HCT116 (cell line): ENCODE measurements around the gene DNAAF8. TPM values are rescaled to one million over a fixed set of nuclear protein-coding genes. Genes with fewer than 3 reads are reported as not detected.

Experiments
- ATAC-seq: fragments of 200-7000 bp; cut with Tn5 transposase; 2 replicates; pipeline ENCODE4 v1.9.1; 2020; ENCODE audit warnings: mild to moderate bottlenecking, moderate library complexity
- BruUV-seq: library from RNA; stranded (reverse); fragments of 400-500 nt; replicated peaks from 2 replicates; lab custom pipeline; 2021; lab: Mats Ljungman, UMichigan
- CTCF ChIA-PET: fragments of 300-600 bp; sonication (Branson Sonifier 250); formaldehyde crosslinking; loops from one replicate; lab custom pipeline; 2021; ENCODE audit warnings: antibody characterized with exemption; lab: Charles Lee
- POLR2A ChIA-PET: fragments of 300-600, 350-600 bp; sonication (Branson Sonifier 250); formaldehyde crosslinking; loops from one replicate; lab custom pipeline; 2021; ENCODE audit warnings: antibody characterized with exemption; lab: Charles Lee
- RAD21 ChIA-PET, 2 experiments: fragments of 300-600 bp; sonication (Branson Sonifier 250); formaldehyde crosslinking; loops; one replicate each; lab custom pipeline; 2023; ENCODE audit warnings: low total read pairs in 2 of 2; ENCODE audit not compliant: uncharacterized antibody in 2 of 2, unreplicated experiment in 2 of 2, low non-redundant PET in 1 of 2; lab: Charles Lee
- DNase-seq: peaks from one replicate; pipeline ENCODE4 v3.0.0-alpha.2; 2010; ENCODE audit warnings: low read depth, low spot score
- H2AFZ ChIP-seq: fragments of 200-600 bp; shearing (Covaris generic), sonication (generic); 2 replicates; pipeline ENCODE4 v1.6.1; 2017; ENCODE audit warnings: low read depth, mixed run types, mixed read lengths, antibody characterized with exemption, low read length; ENCODE audit not compliant: poor library complexity, severe bottlenecking
- H3K27ac ChIP-seq: 2 replicates; pipeline ENCODE4 v1.5.1; 2012; ENCODE audit warnings: low read depth, low read length
- H3K27me3 ChIP-seq: fragments of 200-600 bp; sonication (generic); 2 replicates; pipeline ENCODE4 v1.6.1; 2016; ENCODE audit warnings: mixed run types, low read length, mixed read lengths; ENCODE audit not compliant: insufficient read depth
- H3K36me3 ChIP-seq, 2 experiments: fragments of 200-500 bp in 1 of 2; fragments of 200-600 bp in 1 of 2; sonication (Bioruptor generic) in 1 of 2; sonication (generic) in 1 of 2; 2 replicates each; pipeline versions ENCODE4 v1.5.1 to v1.6.1; 2014 to 2016; ENCODE audit warnings: low read length in 2 of 2, inconsistent platforms in 1 of 2, mixed read lengths in 1 of 2, mixed run types in 1 of 2; ENCODE audit not compliant: insufficient read depth in 2 of 2, control insufficient read depth in 1 of 2
- H3K4me1 ChIP-seq, 2 experiments: fragments of 200-600 bp in 1 of 2; sonication (generic) in 1 of 2; 2 replicates each; pipeline versions ENCODE4 v1.5.1 to v1.6.1; 2012 to 2017; ENCODE audit warnings: low read length in 2 of 2, inconsistent platforms in 1 of 2, mild to moderate bottlenecking in 1 of 2, mixed read lengths in 1 of 2, mixed run types in 1 of 2, moderate library complexity in 1 of 2; ENCODE audit not compliant: insufficient read depth in 2 of 2, control insufficient read depth in 1 of 2
- H3K4me2 ChIP-seq: fragments of 200-600 bp; sonication (generic); 2 replicates; pipeline ENCODE4 v1.6.1; 2017; ENCODE audit warnings: mixed run types, low read length, mixed read lengths
- H3K4me3 ChIP-seq, 2 experiments: fragments of 200-600 bp in 1 of 2; sonication (generic) in 1 of 2; replicated peaks in 1 of 2; 2 replicates each; pipeline ENCODE4 v1.5.1; 2011 to 2016; ENCODE audit warnings: low read length in 2 of 2, control low read depth in 1 of 2, low read depth in 1 of 2, mild to moderate bottlenecking in 1 of 2, mixed read lengths in 1 of 2, mixed run types in 1 of 2
- H3K79me2 ChIP-seq: fragments of 200-600 bp; sonication (generic); 2 replicates; pipeline ENCODE4 v1.6.1; 2017; ENCODE audit warnings: mild to moderate bottlenecking, mixed run types, low read length, moderate library complexity, mixed read lengths; ENCODE audit not compliant: insufficient read depth
- H3K9ac ChIP-seq: fragments of 200-600 bp; sonication (generic); 2 replicates; pipeline ENCODE4 v1.6.1; 2016; ENCODE audit warnings: low read length, mixed read lengths
- H3K9me2 ChIP-seq: fragments of 200-600 bp; sonication (generic), shearing (Covaris generic); 2 replicates; pipeline ENCODE4 v1.6.1; 2017; ENCODE audit warnings: mixed run types, mild to moderate bottlenecking, moderate library complexity; ENCODE audit not compliant: insufficient read depth
- H3K9me3 ChIP-seq, 2 experiments: fragments of 200-500 bp in 1 of 2; fragments of 200-600 bp in 1 of 2; sonication (Bioruptor generic) in 1 of 2; sonication (generic) in 1 of 2; 2 replicates each; pipeline ENCODE4 v1.6.1; 2014 to 2017; ENCODE audit warnings: low read length in 2 of 2, mixed read lengths in 2 of 2, inconsistent platforms in 1 of 2, low read depth in 1 of 2, mild to moderate bottlenecking in 1 of 2, mixed run types in 1 of 2, moderate library complexity in 1 of 2; ENCODE audit not compliant: control insufficient read depth in 1 of 2, insufficient read depth in 1 of 2
- H4K20me1 ChIP-seq: fragments of 200-600 bp; sonication (generic), shearing (Covaris generic); 2 replicates; pipeline ENCODE4 v1.6.1; 2017; ENCODE audit warnings: mixed run types, mild to moderate bottlenecking, moderate library complexity; ENCODE audit not compliant: insufficient read depth
- ATF3 ChIP-seq: IDR thresholded peaks from 2 replicates; pipeline ENCODE4 v1.6.1; 2012
- CBX3 ChIP-seq: IDR thresholded peaks from 2 replicates; pipeline ENCODE4 v1.6.1; 2012; ENCODE audit warnings: low read depth
- EGR1 ChIP-seq: IDR thresholded peaks from 2 replicates; pipeline ENCODE4 v1.6.1; 2012; ENCODE audit warnings: low read depth
- EZH2 ChIP-seq: fragments of 200-600 bp; sonication (generic); IDR thresholded peaks from 2 replicates; pipeline ENCODE4 v1.6.1; 2017; ENCODE audit warnings: antibody characterized with exemption, mixed run types
- EZH2phosphoT487 ChIP-seq: fragments of 200-600 bp; IDR thresholded peaks from 2 replicates; pipeline ENCODE4 v1.6.1; 2018; ENCODE audit warnings: antibody characterized with exemption, borderline replicate concordance
- FOSL1 ChIP-seq: IDR thresholded peaks from 2 replicates; pipeline ENCODE4 v1.6.1; 2012; ENCODE audit warnings: low read depth
- MAX ChIP-seq: IDR thresholded peaks from 2 replicates; pipeline ENCODE4 v1.6.1; 2012
- POLR2A ChIP-seq: IDR thresholded peaks from 2 replicates; pipeline ENCODE4 v1.7.0; 2011; ENCODE audit warnings: borderline replicate concordance; ENCODE audit not compliant: insufficient read depth, insufficient read length; ENCODE audit errors: extremely low read depth
- POLR2AphosphoS5 ChIP-seq: IDR thresholded peaks from 2 replicates; pipeline ENCODE4 v1.6.1; 2011; ENCODE audit warnings: mild to moderate bottlenecking, low read depth, low read length, moderate library complexity
- RAD21 ChIP-seq: IDR thresholded peaks from 2 replicates; pipeline ENCODE4 v1.6.1; 2012; ENCODE audit warnings: low read depth, mild to moderate bottlenecking
- REST ChIP-seq: IDR thresholded peaks from 2 replicates; pipeline ENCODE4 v1.6.1; 2012; ENCODE audit warnings: low read depth
- SP1 ChIP-seq: IDR thresholded peaks from 2 replicates; pipeline ENCODE4 v1.6.1; 2012; ENCODE audit warnings: low read depth
- SRF ChIP-seq: IDR thresholded peaks from 2 replicates; pipeline ENCODE4 v1.6.1; 2012; ENCODE audit warnings: low read depth
- TCF7L2 ChIP-seq: IDR thresholded peaks from 2 replicates; pipeline ENCODE4 v1.7.0; 2011; ENCODE audit warnings: borderline replicate concordance, inconsistent platforms; ENCODE audit not compliant: insufficient read depth, insufficient read length; ENCODE audit errors: extremely low read depth
- YY1 ChIP-seq: IDR thresholded peaks from 2 replicates; pipeline ENCODE4 v1.6.1; 2011; ENCODE audit warnings: low read length, low read depth, moderate library complexity, mild to moderate bottlenecking; ENCODE audit not compliant: insufficient replicate concordance; ENCODE audit errors: extremely low read depth
- ZBTB33 ChIP-seq: IDR thresholded peaks from 2 replicates; pipeline ENCODE4 v1.6.1; 2011; ENCODE audit warnings: mild to moderate bottlenecking, low read length, moderate library complexity; ENCODE audit not compliant: insufficient replicate concordance; ENCODE audit errors: extremely low read depth
- ZFX ChIP-seq: fragments of 450-650 bp; IDR thresholded peaks from 2 replicates; pipeline ENCODE4 v1.6.1; 2017
- ZNF274 ChIP-seq: fragments of 200-500 bp; sonication (Bioruptor generic); IDR thresholded peaks from 2 replicates; pipeline ENCODE4 v1.6.1; 2014; ENCODE audit warnings: mild to moderate bottlenecking, low read depth, low read length, inconsistent platforms
- intact Hi-C: fragments of 100-400 bp; cut with micrococcal nuclease; formaldehyde crosslinking; loops from 2 replicates; pipeline ENCODE4 v1.10.0; 2022
- total RNA-seq: library from RNA; stranded (reverse); gene quantifications from one replicate; pipeline ENCODE4 v1.2.1, GENCODE V29; 2021; ENCODE audit not compliant: unreplicated experiment

The DNAAF8 gene
- total RNA-seq, 1 experiment from 2014 or later, result 1.0 TPM

- H2AFZ ChIP-seq, result no peak overlapping the region
- no TSS peak for BruUV-seq
- TF ChIP-seq ZBTB33 (no peak), REST (no peak), TCF7L2 (no peak), EZH2 (no peak), ZNF274 (no peak), EGR1 (no peak), POLR2AphosphoS5 (no peak), MAX (no peak), ATF3 (no peak), FOSL1 (no peak), ZFX (no peak), CBX3 (no peak), SP1 (no peak), SRF (no peak), EZH2phosphoT487 (no peak), RAD21 (no peak), POLR2A (no peak), YY1 (no peak)
- no peaks in the 10 kb centered on the region for H3K4me1 ChIP-seq
- H3K9ac ChIP-seq, result no peak overlapping the region
- H3K27ac ChIP-seq, result no peak overlapping the region
- intact Hi-C loops, result no loop called here
- CTCF ChIA-PET, result no interaction called here
- H4K20me1 ChIP-seq, result no peaks in the 10 kb centered on the region
- ATAC-seq (no peak), DNase-seq (no peak)
- RAD21 ChIA-PET, result interaction anchor here in 1 of 2 experiments (0.5 kb wide), 1 partner anchor 252 kb away, joined by 3 read pairs; no protein-coding TSS in a partner anchor
- H3K9me3 ChIP-seq, result no peaks in the 10 kb centered on the region
- H3K9me2 ChIP-seq, result no peaks in the 10 kb centered on the region
- peaks cover 8 to 21% of the 10 kb centered on the region in 2 experiments; a peak in 3 of 4 replicates for H3K36me3 ChIP-seq
- H3K4me2 ChIP-seq, result no peak overlapping the region
- H3K79me2 ChIP-seq, result no peaks in the 10 kb centered on the region
- H3K27me3 ChIP-seq, result no peaks in the 10 kb centered on the region
- POLR2A ChIA-PET, result no interaction called here
- H3K4me3 ChIP-seq, result no peak overlapping the region
Observed at GRCh38 chr16:4703906-4704305, 30.4 kb upstream of the DNAAF8 start.
